ENCODE results near the gene PASK.
"Not testable (repeated sequence)": the region's sequence is repeated elsewhere in the genome, so short reads cannot be mapped to it uniquely, and the experiment has no call there.

The PASK gene

GRCh38 chr2:241148891-241149674, at the start of gene PASK:
Gene PASK (minus strand): TSS chr2:241149472. CDS start chr2:241143032, 6,440 bp downstream.
- DNase-seq (ENCODE audit: low spot score) = peak; percentile 83

DNA sequence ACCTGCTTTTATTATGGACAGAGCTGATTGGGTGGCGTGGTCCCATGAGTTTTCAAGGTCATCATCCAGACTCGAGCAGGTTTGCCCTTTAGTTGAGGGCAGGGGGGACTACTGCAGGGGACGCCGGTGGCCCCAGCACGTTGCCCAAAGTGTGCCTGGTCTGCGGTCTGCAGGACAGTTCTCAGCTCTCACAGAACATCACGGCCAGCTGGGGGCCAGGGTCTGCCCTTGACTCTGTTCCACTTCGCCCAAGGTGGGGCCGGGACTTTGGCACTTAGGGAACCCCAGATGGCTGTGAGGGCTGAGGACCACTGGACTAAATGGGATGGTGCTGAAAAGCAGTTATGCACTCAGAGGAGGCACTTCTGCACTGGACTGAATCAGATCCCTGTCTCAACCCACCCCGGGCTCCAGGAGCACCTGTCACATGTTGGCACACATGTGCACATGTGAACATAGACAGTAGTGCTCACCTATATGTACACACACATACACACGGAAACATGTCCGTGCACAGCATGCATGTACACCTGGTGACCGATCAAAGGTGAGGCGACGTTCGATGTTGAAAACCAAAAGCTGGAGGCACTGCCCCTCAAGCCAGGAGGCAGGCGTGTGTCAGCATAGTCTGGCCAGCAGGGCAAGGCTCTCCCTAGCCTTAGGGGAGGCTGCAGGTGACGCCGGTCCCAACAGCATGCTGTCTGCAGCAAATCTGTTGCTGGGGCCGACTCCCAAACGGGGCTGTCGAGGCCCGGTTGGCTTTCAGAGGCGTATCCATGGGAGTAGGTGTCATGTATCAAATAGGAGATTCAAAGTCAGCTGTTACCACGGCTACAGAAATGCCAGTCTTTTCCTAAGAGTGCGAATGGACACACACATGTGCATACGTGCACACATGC, 49.4 kb upstream of the PASK start:
- no peak for DNase-seq (ENCODE audit: low spot score)

DNA sequence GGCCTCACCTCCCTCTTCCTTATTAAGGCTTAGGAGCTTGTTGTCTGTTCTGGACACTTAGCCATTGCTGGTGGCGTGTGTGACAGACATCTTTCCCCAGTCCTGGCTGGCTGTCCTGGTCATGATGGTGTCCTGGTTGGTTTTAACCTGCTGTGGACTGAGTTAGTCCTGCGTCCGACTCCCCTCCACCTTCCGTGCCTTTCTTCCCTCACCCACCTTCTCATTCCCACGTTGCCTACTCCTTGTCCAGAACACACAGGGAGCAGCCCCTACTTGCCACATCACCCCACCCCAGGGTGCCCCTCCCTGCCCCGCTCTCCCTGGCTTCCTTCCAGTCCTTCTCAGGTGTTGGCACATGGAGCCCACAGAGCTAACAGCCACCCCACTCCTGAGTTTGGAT, 48.7 kb upstream of the PASK start:
- DNase-seq (ENCODE audit: low spot score) = no peak

- not testable (repeated sequence) for DNase-seq (ENCODE audit: low spot score)
Measured at GRCh38 chr2:241197246-241197645, 48.0 kb upstream of the PASK start.

- no peak for DNase-seq (ENCODE audit: low spot score)
Measured at GRCh38 chr2:241195506-241196130, 46.3 kb upstream of the PASK start.

GRCh38 chr2:241194811-241195210, 45.5 kb upstream of the PASK start:
- no peak for DNase-seq (ENCODE audit: low spot score)

- no peak for DNase-seq (ENCODE audit: low spot score)
Measured at GRCh38 chr2:241193271-241193670, 44.0 kb upstream of the PASK start.

- DNase-seq (ENCODE audit: low spot score) = no peak
Measured at GRCh38 chr2:241191081-241191480, 41.8 kb upstream of the PASK start.

DNA sequence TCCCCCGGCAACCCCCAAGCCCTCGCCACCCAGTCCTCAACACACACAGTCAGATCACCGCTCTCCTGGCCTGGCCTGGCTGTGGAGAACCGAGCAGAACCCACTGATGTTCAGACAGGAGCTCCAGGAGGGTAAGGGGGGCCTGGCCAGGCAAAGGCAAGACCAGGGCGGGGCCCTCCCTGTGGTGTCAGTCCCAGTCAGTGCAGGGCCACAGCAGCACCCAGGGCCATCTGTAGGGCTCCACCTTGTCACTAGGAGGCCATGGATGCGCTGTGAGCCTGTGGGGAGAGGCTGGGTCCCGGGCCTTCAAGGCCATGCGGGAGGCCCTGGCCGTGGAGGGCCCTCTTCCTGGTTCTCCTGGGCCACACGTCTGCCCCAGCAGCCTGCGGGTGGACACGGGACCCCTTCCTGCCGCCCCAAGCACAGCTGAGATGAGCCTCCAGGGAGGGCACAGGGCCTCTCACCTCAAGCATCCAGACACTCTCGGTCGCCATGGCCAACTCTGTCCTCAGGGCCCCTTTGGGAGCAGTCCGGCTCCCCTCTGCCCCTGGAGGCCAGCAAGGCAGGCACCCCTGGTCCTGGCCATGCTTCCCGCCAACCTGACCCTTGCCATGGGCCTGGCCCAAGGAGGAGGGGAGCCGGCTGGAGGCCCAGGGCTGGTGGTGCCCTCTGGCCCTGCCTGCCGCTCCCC, 41.2 kb upstream of the PASK start:
- DNase-seq (ENCODE audit: low spot score) = no peak

GRCh38 chr2:241189856-241190201, 40.6 kb upstream of the PASK start:
- no peak for DNase-seq (ENCODE audit: low spot score)

DNA sequence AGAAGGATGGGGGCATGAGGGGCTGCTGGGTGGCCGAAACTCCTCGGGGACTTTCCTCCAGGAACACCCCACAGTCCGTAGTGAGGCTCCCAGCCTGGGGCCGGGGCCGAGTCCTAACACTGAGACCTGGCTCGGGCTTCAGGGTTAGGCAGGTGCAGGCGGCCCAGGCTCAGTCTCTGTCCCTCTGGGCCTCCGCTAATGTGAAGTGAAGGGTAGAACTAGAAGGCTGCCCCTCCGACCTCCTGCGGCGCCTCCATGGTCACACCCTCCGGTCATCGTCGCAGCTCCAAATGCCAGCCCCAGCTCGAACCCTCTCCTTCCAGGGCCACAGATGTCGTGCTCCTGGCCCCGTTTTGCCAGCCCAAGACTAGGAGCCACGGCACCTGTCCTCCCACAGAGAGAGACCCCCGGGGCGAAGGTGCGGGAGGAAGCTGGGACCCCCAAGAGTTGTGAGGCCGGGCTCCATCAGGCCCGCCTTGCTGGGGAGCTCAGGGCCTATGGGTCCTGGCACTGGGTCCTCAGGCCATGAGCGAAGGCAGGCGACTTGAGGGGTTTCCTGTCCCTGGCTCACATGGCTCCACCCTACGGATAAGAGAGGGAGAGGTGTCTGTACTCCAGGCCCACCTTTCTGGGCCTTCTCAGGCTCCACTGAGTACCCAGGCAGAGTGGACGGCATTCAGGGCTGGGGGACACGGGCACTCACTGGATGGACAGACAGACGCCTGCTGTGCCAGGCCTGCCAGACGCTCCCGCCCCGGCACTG, 40.0 kb upstream of the PASK start:
- DNase-seq (ENCODE audit: low spot score) = no peak

DNA sequence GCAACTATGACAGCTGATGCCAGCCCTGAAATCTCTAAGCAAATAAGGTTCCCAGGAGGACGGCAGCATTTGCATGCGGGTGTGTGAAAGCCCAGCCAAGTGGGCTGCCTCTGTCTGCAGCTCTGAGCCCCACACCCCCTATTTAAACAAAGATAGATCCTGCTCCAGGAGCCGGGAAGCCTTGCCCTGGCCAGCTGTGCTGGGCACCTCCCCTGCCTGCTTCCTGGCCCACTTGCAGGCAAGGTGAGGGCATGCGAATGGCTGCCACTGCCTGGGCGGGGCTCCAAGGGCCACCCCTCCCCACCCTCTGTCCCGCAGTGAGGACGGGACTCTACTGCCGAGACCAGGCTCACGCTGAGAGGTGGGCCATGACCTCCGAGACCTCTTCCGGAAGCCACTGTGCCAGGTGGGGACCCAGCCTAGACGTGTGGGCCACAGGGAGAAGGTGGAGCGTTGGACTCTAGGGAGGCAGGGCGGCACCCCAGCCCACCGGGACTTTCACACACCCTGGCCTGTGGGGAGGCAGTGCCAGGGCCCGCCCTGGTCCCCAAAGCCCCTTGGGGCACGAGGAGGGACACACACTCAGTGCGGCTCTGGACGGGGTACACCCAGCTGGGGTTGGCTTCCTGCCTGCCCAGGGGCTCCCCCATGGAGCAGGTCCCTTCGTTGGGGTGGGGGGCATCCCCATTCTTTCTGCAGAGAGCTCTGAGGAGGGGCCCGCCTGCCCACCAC, 39.3 kb upstream of the PASK start, which contains the start of gene ANO7:
Gene ANO7 (plus strand): TSS at position 317 of the 732 bp plus-strand sequence. CDS start 1,387 bp downstream, outside the sequence.
- DNase-seq (ENCODE audit: low spot score) = no peak

DNA sequence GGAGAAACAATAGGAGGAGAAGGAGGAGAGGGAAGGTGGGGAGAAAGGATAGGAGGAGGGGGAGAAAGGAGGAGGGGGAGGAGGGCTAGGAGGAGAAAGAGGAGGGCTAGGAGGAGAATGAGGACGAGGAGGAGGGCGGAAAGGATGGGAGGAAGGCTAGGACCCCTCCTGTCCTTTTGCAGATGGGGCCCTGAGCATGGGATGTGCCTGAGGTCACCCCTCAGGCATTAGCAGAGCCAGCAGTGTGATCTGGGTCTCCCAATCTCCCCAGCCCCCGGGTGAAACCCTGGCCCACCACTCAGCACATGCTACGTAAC, 38.6 kb upstream of the PASK start:
- no peak for DNase-seq (ENCODE audit: low spot score)

GRCh38 chr2:241187101-241187917, 38.0 kb upstream of the PASK start:
- no peak for DNase-seq (ENCODE audit: low spot score)

DNA sequence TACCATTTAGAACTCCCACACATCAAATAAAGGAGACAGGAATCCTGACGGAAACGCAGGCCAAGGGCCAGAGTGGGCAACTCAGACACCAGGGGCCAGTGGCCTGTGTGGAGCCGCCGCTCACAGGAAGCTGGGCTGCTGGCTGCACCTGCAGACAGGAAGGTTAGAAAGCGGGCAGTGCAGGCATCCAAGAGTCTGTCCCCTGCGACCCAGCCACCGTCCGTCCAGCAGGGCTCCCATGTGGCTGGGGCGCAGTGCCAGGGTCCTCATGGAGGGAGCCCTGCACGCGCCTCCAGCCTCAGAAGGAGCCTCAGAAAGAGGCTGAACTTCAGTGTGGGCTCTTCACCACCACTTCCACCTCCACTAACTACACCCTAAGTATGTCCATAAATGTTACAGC, 36.7 kb upstream of the PASK start:
- no peak for DNase-seq (ENCODE audit: low spot score)

DNA sequence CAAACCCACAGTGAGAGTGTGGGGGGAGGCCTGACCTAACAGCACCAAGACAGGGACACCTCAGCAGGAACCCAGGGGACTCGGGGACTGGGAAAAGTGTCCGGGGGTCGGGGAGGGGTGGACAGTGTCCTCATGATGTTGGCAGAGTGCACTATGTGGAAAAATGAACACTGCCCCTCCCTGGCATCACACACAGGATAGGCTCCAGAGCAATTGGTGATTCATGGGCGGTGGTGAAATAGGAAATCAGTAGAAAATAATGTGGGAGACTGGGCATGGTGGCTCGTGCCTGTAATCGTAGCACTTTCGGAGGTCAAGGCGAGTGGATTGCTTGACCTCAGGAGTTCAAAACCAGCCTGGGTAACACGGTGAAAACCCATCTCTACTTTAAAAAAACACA, 35.6 kb upstream of the PASK start:
- no peak for DNase-seq (ENCODE audit: low spot score)

DNA sequence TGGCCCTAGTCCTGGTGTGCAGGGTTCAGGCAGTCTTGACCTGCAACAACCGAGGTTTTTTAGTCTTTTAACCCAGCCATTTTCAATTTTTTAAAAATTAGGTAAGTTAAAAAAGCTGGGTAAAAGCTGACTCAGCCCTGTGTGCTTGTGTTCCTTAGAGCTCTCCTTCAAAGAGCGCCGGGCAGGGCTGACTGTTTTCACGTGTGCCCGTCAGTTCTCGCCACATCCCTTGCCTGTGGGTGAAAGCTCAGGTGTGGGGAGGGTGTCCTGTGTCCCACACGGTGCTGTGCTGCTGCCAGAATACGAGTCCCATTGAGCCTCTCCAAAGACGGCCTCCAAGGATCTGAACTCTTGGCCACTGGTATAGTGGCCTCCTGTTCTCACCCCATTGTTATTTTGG, 33.9 kb upstream of the PASK start:
- DNase-seq (ENCODE audit: low spot score) = no peak

DNA sequence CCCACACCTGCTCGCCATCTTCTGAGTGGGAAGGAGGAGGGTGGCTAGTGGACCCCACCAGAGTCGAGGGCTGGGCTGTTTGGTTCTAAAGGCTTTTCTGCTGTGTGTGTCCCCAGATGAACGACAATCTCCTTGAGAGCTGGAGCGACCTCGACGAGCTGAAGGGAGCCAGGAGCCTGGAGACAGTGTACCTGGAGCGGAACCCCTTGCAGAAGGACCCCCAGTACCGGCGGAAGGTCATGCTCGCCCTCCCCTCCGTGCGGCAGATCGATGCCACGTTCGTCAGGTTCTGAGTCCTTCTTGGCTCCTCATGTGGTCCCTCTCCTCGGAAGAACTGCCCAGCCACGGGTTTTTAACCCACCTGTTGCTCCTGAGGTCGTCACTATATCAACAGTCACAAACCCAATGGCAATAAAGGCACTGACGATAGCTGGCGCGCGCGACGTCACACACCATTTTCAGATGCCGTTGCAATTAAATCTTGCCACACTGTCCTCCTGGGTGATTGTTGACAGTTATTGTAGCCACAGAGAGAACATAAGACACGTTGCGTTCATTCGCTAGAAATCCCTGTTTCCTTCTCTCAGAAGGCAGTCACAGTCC, 33.4 kb upstream of the PASK start:
- no peak for DNase-seq (ENCODE audit: low spot score)

- DNase-seq (ENCODE audit: low spot score) = no peak
Measured at GRCh38 chr2:241182126-241182525, 32.9 kb upstream of the PASK start.

- no peak for DNase-seq (ENCODE audit: low spot score)
Measured at GRCh38 chr2:241180495-241180894, 31.2 kb upstream of the PASK start.

Data from COLO829 (cell line).